HTERT RPE-1 (cell line): ENCODE measurements around the gene HTT-AS.
"Not testable (repeated sequence)": the region's sequence is repeated elsewhere in the genome, so short reads cannot be mapped to it uniquely, and the experiment has no call there.

ENCODE experiments used
- in situ Hi-C: fragments of 300-500 bp; cut with MboI; formaldehyde crosslinking; loops from 4 replicates; pipeline ENCODE4 v1.14.3; 2020; ENCODE audit warnings: low sequenced_read_pairs

HTT-AS gene

DNA sequence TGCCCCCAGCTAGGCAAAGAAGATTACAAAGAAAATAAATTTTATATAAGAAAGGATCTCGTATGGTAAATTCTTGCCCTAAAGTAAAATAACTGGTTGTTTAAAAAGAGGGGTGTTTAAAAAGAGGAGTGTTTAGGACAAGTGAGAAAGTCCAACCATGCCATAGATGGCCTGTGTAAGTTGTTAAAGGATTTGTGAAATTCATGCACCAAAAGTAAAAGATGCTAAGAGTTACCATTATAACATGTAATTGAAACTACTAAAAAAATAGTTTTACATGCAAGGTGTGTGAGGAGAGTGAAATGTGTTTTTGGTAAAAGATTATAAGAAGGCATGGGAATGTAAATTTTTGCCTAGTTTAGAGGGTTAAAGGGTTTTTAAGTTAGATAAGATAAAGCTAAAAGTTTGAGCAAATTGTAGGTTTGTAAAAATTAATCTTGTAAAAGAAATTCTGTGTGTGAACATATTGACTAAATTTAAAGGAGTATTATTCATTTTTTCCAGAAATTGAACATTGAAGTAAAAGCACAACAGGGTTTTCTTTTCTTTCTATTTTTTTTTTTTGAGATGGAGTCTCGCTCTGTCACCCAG is 20.1 kb downstream of the HTT-AS start:
- in situ Hi-C loops: no loop called here

- in situ Hi-C loops: not testable (repeated sequence)
Measured at GRCh38 chr4:3051141-3051897, 23.0 kb downstream of the HTT-AS start.

GRCh38 chr4:3047464-3048286 is 26.7 kb downstream of the HTT-AS start:
- in situ Hi-C loops: no loop called here

GRCh38 chr4:3046623-3047022 is 27.7 kb downstream of the HTT-AS start:
- in situ Hi-C loops: no loop called here

- in situ Hi-C loops: no loop called here
Measured at GRCh38 chr4:3046162-3046561, 28.2 kb downstream of the HTT-AS start.

DNA sequence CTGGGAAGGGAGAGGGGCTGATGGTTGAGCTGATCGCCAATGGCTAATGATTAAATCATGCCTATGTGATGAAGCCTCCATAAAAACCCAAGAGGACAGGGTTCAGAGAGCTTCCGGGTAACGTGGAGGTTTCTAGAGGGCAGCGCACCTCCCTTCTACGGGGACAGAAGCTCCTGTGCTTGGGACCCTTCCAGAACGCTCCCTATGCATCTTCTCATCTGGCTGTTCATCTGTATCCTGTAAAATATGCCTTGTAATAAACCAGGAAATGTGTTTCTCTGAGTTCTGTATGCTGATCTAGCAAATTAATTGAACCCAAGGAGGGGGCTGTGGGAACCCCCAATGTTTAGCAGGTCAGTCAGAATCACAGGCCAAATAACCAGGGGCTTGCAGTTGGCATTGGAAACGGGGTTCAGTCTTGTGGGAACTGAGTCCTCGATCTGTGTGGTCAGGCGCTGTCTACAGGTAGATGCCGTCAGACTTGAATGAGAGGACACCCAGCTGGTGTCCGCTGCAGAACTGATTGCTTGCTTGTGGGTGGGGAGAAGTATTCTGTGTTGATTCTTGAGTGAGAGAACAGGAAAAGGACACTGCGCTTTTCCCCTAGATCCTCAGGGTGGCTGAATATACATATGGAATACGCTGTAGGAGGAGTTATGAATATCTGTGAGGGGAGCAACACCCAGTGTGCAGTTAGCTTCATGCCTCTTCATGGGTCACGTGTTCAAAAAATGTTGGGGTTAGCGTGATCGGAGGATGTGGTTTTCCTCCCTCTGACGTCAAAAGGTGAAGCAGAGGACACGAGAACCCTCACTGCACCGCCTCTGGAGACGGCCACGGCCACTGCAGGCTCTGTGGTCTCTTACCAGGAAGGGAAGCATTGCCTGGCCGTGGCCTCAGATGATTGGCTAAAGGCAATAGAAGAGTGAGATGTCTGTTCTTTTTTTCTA is 29.2 kb downstream of the HTT-AS start:
- in situ Hi-C loops: no loop called here

DNA sequence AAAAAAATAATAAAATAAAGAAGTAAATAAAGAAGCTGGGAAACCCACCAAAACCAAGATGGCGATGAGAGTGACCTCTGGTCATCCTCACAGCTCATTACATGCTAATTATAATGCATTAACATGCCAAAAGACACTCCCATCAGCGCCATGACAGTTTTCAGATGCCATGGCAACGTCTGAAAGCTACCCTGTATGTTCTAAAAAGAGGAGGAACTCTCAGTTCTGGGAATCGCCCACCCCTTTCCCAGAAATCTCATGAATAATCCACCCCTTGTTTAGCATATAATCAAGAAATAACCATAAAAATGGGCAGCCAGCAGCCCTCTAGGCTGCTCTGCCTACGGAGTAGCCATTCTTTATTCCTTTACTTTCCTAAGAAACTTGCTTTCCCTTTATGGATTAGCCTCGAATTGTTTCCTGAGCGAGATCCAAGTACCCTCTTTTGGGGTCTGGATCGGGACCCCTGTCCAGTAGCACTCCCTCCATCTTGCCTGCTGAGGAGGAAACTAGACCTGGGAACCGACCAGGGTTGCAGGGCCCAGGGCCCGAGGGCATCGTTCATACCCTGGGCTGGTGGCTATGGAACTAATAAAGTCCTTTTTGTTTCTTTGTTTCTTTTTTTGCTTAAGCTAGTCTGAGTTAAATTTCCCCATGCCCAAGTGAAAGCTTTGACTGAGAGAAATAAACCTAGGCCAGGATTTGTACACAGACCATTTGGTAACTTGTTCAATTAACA is 30.9 kb downstream of the HTT-AS start:
- in situ Hi-C loops: no loop called here

DNA sequence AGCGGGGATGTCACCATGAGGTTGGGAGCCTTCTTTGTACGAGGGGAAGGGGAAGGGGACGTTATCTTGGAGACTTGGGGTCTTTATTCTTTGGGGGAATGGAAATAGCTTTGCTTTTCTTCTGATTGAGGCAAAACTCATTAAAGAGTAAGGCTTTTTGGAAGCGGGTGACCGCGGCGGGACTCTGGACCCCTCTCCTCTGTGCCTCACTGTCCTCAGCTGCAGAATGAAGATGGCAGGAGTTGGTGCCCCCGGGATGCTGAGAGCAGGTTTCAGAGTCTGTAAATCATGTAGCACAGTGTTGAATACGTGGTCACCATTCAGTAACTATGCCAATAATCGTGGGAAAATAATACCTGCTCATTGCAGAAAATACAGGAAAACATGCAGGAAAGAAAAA is 32.1 kb downstream of the HTT-AS start:
- in situ Hi-C loops: no loop called here

GRCh38 chr4:3041192-3042142 is 32.9 kb downstream of the HTT-AS start:
- in situ Hi-C loops: no loop called here

DNA sequence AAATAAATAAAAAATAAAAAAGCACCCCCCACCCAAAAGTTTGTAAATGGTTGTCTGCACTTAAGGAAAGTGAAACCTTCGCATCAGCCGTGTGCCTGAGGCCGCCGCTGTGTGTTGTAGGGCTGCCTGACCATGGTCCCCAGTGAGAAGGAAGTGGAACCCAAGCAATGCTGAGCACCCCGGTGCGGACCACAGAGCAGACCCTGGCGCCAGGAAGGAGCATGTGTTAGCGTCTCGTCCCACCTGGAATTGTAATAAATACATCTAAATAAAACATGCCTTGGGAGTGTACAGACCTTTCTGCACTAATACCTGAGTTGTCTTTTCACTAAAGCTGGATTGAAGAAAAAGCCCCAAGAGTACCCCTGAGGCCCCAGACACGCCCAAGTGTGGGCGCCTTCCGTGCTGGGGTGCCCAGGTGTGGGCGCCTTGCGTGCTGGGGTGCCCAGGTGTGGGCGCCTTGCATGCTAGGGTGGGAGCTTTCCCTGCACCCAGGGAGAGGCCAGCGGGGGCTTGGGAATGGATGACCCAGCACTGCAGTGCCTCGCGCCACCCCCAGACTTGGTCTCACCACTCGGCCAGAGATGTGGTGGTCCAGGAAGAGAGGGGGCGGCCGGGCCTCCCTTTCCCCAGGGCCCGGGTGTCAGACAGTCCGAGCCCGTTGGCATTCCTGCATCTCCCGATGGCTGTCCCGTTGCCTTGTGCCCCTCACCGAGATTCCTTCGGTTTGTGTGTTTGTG is 33.7 kb downstream of the HTT-AS start:
- in situ Hi-C loops: no loop called here

DNA sequence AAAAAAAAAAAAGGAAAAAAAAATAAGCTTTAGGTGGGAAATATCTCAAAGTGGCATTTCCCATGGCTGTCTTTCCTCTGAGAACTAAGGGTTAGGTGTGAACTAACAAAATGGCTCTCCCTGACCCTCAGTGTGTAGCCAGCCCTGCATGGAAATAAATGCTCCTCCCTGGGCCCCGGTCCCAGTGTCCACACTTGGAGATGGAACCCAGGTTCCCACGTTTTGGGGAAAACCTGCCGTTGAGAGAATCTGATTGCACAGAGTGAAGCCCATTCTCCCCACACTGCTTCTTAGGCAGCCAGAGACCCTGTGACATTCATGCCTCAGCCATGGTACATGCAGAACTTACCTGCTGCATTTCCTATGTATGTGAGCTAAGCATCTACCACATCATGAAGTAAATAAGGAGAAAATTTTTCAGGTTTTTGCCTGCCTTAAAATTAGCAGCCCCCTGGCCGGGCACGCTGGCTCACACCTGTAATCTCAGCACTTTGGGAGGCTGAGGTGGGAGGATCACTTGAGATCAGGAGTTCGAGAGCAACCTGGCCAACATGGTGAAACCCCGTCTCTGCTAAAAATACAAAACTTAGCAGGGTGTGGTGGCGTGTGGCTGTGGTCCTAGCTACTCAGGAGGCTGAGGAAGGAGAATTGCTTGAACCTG is 34.5 kb downstream of the HTT-AS start:
- in situ Hi-C loops: no loop called here

DNA sequence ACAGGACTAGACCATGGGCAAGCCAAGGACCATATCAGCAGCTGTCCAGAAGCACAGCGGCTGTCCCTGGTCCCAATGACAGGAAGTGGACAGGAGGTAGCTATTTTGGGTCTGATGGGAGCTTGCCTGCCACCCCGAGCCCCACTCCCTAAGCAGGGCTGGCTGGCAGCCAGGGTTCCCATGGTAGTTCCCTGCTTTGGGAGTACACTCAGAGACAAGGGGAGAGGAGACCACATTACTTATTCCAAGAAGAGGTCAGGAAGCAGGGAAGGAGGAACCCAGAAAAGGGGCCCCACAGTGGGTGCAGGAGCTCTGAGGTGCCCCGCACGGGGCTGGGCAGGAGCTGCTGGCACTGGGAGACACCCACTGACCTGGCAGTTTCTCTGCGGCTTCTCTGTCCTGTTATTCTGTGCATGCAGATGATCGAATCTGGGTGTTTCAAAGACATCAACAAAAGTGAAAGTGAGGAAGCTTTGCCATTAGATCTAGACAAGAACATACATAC is 36.3 kb downstream of the HTT-AS start:
- in situ Hi-C loops: no loop called here

DNA sequence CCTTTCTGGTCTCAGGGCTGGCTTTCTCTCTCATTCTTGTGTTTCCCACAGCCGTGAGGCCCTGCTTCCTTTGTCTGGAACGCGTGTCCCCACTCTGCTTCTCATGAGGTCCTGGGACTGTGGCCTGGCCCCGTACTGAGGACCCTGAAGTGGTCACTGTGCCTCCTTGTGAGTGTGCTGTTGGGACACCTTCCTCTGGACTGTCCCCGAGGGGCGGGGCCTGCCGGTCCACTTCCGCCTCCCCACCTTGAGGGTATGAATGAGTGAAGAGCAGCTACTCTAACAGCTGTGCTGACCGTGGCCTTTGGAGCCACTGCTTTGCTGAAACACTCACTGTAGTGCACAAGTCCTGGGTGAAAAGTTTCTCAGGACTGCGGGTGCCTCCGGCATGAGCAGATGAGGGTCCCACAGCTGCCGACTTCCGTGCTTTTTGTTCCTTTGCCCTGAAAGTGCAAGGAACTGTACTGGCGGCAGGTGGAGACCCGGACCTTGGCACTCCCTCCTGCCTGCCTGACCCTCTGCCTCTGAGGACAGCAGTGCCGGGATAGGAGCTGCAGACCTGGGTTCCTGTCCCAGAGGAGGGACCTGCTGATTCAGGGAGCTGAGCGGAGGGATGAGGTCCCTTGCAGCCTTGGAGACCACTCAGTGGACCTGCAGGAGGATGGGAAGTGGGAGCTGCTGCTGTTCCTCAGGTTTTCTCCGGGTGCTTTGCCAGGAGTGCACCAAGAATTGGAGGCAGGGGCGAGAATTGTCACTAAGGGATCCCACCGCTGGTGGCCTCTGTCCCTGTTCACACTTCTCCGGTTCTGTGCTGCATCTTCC is 38.0 kb downstream of the HTT-AS start:
- in situ Hi-C loops: no loop called here

DNA sequence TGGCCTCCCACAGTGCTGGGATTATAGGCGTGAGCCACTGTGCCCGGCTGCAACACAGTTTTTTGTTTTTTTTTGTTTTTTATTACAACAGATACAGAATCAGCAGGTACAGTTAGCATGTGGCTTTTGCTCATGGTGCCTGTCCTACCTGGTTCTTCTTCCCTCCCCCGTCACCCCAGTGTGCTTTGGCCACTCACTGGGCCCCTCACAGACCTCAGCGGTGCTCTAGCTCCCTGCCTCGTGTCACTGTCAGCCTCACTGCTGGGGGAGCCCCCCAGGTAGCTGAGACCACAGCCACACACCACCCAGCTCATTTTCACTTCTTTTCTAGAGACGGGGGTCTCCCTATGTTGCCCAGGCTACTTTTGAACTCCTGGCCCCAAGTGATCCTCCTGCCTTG is 38.7 kb downstream of the HTT-AS start:
- in situ Hi-C loops: no loop called here

- in situ Hi-C loops: no loop called here
Measured at GRCh38 chr4:3035249-3035648, 39.1 kb downstream of the HTT-AS start.

GRCh38 chr4:3034231-3034630 is 40.1 kb downstream of the HTT-AS start:
- in situ Hi-C loops: no loop called here
